ENCODE data around the gene BTNL2.
A peak's percentile ranks its signal among the peaks of the same experiment; 100 is the strongest.
"Not testable (repeated sequence)": the region's sequence is repeated elsewhere in the genome, so short reads cannot be mapped to it uniquely, and the experiment has no call there.

BTNL2 gene

GRCh38 chr6:32406857-32407256 is at the start of gene BTNL2:
Gene BTNL2 (minus strand): TSS chr6:32407181. CDS start chr6:32407123, 58 bp downstream.
- H3K27ac ChIP-seq: no peak within 1 kb of the TSS
- DNase-seq (ENCODE audit: low read depth, low spot score): no peak

GRCh38 chr6:32449088-32449736 is 42.2 kb upstream of the BTNL2 start:
- no peak for DNase-seq (ENCODE audit: low read depth, low spot score)
- no peak overlapping the region for H3K27ac ChIP-seq

GRCh38 chr6:32447932-32448331 is 41.0 kb upstream of the BTNL2 start:
- DNase-seq (ENCODE audit: low read depth, low spot score): no peak
- no peak overlapping the region for H3K27ac ChIP-seq

- no peak overlapping the region for H3K27ac ChIP-seq
These were observed 38.4 kb upstream of the BTNL2 start for GRCh38 chr6:32445321-32445854.

GRCh38 chr6:32444433-32444832 is 37.5 kb upstream of the BTNL2 start:
- no peak for DNase-seq (ENCODE audit: low read depth, low spot score)
- H3K27ac ChIP-seq: no peak overlapping the region

More at GRCh38 chr6:32445321-32445854, 38.4 kb upstream of the BTNL2 start:
- no peak for DNase-seq (ENCODE audit: low read depth, low spot score)

GRCh38 chr6:32442977-32443552 is 36.1 kb upstream of the BTNL2 start:
- no peak overlapping the region for H3K27ac ChIP-seq
- DNase-seq (ENCODE audit: low read depth, low spot score): no peak

GRCh38 chr6:32442243-32442667 is 35.3 kb upstream of the BTNL2 start:
- DNase-seq (ENCODE audit: low read depth, low spot score): no peak
- no peak overlapping the region for H3K27ac ChIP-seq

- DNase-seq (ENCODE audit: low read depth, low spot score): no peak
- H3K27ac ChIP-seq: no peak within 1 kb of the TSS
These were observed 32.7 kb upstream of the BTNL2 start, which contains the start of gene HLA-DRA for GRCh38 chr6:32439602-32440214. Gene HLA-DRA (plus strand): TSS chr6:32439887. CDS start chr6:32439951, 64 bp downstream.

GRCh38 chr6:32439139-32439538 is 32.2 kb upstream of the BTNL2 start:
- no peak overlapping the region for H3K27ac ChIP-seq
- DNase-seq (ENCODE audit: low read depth, low spot score): no peak

GRCh38 chr6:32436995-32437836 is 30.2 kb upstream of the BTNL2 start:
- DNase-seq (ENCODE audit: low read depth, low spot score): no peak

GRCh38 chr6:32436186-32436585 is 29.2 kb upstream of the BTNL2 start:
- no peak overlapping the region for H3K27ac ChIP-seq
- no peak for DNase-seq (ENCODE audit: low read depth, low spot score)

More at GRCh38 chr6:32436995-32437836, 30.2 kb upstream of the BTNL2 start:
- no peak overlapping the region for H3K27ac ChIP-seq

GRCh38 chr6:32433950-32434349 is 27.0 kb upstream of the BTNL2 start:
- not testable (repeated sequence) for H3K27ac ChIP-seq; DNase-seq (ENCODE audit: low read depth, low spot score)

GRCh38 chr6:32432050-32432450 is 25.1 kb upstream of the BTNL2 start:
- H3K27ac ChIP-seq: no peak overlapping the region
- DNase-seq (ENCODE audit: low read depth, low spot score): no peak

GRCh38 chr6:32431142-32431541 is 24.2 kb upstream of the BTNL2 start:
- H3K27ac ChIP-seq: no peak overlapping the region
- DNase-seq (ENCODE audit: low read depth, low spot score): no peak

- no peak for DNase-seq (ENCODE audit: low read depth, low spot score)
- H3K27ac ChIP-seq: no peak overlapping the region
These were observed 23.2 kb upstream of the BTNL2 start for GRCh38 chr6:32430179-32430578.

- DNase-seq (ENCODE audit: low read depth, low spot score): no peak
- H3K27ac ChIP-seq: no peak overlapping the region
These were observed 21.0 kb upstream of the BTNL2 start for GRCh38 chr6:32427934-32428474.

GRCh38 chr6:32427218-32427617 is 20.2 kb upstream of the BTNL2 start:
- no peak overlapping the region for H3K27ac ChIP-seq
- DNase-seq (ENCODE audit: low read depth, low spot score): no peak

- no peak for DNase-seq (ENCODE audit: low read depth, low spot score)
These were observed 19.4 kb upstream of the BTNL2 start for GRCh38 chr6:32426338-32426737.

GRCh38 chr6:32424589-32425300 is 17.8 kb upstream of the BTNL2 start:
- no peak overlapping the region for H3K27ac ChIP-seq
- DNase-seq (ENCODE audit: low read depth, low spot score): peak; percentile 36

More at GRCh38 chr6:32426338-32426737, 19.4 kb upstream of the BTNL2 start:
- H3K27ac ChIP-seq: no peak overlapping the region

Data from epithelial cell of prostate (primary cell).